ENCODE results near the gene NRCAM. TPM values are rescaled to one million over a fixed set of nuclear protein-coding genes. Genes with fewer than 3 reads are reported as not detected.
"Not testable (repeated sequence)": the region's sequence is repeated elsewhere in the genome, so short reads cannot be mapped to it uniquely, and the experiment has no call there.

NRCAM gene
- total RNA-seq, 1 donor from 2014 or later: 9.1 TPM

DNA sequence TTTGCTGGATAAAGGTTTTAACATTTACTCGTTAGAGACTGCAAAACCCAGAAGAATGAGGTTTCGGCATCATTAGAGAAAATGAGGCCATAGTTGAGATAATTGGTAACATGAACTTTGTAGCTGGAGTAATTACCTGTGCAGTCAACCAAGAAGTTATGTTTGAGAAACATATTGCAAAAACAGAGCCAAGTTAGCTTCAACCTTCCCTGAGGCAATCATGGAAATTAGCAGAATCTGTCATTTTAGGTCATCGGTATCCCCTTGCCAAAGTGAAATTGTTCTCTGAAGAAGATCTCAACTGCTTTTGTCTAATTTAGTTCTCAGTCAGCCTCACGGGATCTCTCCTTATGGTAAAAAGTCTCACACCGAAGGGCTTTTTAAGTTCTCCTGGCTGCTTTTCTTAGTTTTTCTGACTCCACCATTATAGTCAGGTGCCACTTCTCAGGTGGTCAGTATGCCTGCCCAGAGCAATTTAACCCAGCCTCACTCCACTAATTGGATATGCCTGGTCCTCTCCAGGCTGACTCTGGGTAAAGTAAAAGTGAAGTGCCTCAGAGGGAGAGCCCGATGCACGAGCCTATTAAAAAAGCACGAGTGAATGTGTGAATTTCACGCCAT, 52.5 kb downstream of the NRCAM start:
- no peak for DNase-seq (ENCODE audit: low spot score)

DNA sequence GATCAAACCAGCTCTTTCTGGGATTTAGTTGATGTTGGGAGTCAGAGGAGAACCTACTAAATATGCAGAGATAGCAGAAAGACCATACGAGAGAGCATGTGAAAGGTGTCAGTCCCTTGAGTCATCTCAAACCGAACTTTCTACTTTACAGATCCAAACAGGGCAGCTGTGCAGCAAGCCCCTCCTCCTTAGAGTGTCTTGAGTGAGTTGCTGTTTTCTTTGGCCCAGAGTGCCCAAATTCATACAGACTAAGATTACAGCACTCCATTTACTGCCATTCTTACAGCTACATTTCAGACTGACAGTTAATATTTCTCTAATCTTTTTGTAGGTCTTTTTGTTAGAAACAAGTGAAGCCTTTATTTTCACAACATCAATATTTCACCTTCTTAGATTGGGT, 53.4 kb downstream of the NRCAM start:
- DNase-seq (ENCODE audit: low spot score): no peak

DNA sequence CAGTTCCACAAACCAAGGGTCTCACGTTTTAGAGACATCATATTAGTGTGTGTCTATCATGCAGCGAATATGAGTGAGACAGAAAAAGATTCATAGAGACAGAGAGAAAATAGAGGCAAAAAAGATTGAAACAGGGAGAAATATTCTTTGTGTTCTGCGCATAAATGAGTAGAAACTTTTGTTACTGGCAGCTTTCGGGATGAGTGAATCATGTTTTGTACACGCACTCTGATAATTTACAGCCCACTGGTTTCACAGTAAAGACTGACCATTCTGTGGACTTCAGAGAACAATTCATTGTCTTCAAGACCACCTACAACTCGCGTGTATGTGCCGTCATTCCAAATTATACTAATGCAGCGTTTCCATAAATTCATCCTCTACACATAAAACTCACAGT, 60.2 kb downstream of the NRCAM start:
- no peak for DNase-seq (ENCODE audit: low spot score)

DNA sequence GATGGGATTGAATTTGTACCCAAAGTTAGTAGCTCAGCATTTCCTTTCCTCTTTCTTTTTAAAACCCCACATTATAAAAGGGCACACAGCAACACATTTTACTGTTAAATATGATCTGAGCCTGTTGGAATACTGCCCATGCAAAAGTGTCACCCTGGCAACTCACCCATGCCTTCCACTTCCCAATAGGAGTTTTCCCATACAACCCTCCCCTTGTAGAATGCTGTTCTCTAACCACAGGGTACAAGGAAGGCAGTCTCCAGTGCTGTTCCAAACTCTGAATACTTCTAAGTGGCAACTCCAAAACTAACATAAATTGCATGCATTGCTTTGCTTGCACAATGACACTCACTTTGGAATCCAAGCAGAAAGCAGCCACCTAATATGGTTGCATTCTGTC, 60.8 kb downstream of the NRCAM start:
- DNase-seq (ENCODE audit: low spot score): no peak

DNA sequence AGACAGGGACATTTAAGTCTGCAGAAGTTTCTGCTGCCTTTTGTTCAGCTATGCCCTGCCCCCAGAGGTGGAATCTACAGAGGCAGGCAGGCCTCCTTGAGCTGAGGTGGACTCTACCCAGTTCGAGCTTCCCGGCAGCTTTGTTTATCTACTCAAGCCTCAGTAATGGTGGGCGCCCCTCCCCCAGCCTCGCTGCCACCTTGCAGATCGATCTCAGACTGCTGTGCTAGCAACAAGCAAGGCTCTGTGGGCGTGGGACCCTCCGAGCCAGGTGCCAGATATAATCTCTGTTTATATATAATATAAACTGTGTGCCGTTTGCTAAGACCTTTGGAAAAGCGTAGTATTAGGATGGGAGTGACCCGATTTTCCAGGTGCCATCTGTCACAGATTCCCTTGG, 63.1 kb downstream of the NRCAM start:
- DNase-seq (ENCODE audit: low spot score): not testable (repeated sequence)

DNA sequence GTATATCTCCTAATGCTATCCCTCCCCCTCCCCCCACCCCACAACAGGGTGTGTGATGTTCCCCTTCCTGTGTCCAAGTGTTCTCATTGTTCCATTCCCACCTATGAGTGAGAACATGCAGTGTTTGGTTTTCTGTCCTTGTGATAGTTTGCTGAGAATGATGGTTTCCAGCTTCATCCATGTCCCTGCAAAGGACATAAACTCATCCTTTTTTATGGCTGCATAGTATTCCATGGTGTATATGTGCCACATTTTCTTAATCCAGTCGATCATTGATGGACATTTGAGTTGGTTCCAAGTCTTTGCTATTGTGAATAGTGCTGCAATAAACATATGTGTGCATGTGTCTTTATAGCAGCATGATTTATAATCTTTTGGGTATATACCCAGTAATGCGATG, 68.5 kb downstream of the NRCAM start:
- not testable (repeated sequence) for DNase-seq (ENCODE audit: low spot score)

DNA sequence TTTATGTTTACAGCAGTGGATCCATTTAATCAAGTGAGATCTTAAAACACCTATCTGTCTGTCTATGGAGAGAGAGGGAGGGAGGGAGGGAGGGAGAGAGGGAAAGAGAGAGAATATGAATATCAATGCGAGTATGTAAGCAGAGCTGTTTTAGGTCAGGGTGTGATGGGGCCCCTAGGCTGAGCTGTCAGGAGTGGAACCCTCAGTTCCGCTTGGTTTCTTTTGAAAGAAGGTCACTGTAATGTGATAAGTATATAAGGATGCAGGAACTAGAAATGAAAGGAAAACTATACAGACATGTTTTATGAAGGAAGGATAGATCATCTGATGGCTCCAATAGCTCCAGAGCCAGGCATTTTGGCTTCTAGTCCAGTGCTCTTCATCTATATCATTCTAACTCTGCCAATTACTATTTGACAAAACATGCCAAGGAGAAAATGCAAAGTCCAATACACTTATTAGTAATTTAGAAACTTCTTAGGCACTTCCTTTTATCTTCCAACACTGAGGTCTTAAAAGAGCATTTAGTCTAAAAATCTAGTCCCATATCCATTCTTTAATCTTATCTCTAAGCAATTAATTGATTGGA, 70.3 kb downstream of the NRCAM start:
- DNase-seq (ENCODE audit: low spot score): no peak

DNA sequence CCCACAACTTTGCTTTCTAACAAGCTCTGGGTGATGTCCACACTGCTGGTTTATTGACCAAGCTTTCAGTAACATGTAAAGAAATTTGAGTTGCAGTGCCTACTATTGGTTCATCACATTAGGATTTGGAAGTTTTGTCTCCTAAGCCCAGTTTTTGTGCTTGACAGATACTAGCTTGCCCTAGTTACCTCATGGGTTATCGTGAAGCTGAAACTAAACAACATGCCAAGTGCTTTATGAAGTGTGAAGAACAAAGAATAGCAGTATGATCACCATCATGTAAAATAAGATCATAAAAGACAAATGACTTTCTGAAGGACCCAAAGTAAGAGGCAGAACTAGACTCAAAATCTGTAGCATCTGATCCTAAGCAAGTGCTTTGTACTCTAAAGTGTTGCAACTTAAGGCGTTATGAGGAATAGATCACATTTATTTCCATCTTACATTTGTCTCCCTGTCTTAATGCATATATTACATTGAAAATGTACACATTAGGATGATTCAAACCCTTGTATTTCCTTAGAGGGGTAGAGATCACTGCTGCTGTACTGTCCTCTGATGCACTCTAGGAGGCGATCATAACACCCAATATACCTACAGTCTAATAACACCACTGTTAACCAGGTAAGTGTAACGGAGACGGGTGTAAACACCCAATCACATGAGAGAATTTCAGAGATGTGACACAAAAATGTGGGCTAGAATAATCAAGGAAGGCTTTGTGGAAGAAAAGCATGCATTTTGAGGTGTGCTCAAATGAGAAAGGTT, 71.3 kb downstream of the NRCAM start:
- no peak for DNase-seq (ENCODE audit: low spot score)

DNA sequence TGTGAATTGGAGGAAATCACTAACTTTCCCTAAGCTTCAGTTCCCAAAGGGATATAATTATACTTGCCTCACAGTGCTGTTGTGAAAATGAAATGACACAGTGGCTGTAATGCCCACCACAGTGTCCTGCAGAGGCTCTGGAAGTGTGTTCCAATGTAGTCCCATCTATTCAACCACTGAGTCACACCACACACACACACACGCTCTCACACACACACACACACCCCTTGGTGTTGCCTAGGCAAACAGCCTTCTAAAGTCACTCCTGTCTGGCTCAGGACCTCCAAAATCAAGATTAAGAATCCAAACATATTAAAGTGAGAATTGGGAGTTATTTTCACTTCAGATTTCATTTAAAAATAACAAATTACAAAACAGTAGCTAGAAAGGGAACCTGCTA, 73.3 kb downstream of the NRCAM start:
- no peak for DNase-seq (ENCODE audit: low spot score)

DNA sequence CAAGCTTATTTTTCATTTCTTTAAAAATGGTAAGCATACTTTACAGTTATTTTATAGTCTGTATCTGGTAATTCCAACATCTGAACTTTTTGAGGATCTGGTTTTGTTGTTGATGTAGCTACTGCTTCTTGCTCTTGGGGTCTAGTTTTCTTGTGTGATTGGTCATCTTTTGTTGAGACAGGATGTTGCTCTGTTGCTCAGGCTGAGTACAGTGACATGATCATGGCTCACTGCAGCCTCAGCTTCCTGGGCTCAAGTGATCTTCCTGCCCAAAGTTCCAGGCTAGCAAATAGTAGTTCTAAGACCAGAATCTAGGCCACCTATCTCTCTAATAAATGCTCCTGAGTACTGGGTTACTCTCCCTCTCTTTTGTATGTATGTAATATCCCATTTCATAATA, 75.7 kb downstream of the NRCAM start:
- no peak for DNase-seq (ENCODE audit: low spot score)

DNA sequence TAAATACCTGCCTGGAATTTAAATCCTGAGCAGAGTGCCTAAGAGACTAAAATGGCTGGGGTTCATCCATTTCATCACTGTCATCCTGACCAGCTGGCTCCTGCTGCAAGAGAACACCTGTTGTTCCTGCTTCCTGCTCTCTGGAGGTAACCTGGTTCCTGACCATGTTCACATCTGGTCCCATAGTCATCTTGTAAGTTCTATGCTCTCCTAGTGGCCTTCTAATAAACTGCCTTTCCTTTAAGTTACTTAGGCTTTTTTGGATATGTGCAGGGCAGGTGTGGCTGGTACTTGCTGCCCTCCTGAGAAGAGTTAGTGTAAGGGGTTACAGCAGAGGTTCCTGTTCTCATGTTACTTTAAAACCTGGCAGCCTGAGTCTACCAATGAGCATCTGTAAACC, 80.0 kb downstream of the NRCAM start:
- no peak for DNase-seq (ENCODE audit: low spot score)

DNA sequence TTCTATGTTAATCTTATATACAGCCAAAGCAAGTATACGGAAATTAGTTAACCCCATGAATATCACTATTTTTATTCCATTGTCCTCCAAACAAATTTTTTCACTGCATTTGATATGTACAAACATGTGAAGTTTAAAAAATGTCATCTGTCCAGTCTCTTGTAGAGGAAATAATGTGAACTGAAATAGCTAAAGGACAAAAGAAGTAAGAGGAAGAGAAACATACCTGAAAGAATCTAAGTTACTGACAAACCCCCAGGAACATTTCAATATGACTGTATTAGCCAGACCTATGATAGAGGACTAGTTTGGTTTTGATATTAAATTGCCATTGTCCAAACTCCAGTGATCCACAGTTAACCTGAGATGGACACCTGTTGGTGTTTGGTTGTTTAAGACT, 80.6 kb downstream of the NRCAM start:
- no peak for DNase-seq (ENCODE audit: low spot score)

DNA sequence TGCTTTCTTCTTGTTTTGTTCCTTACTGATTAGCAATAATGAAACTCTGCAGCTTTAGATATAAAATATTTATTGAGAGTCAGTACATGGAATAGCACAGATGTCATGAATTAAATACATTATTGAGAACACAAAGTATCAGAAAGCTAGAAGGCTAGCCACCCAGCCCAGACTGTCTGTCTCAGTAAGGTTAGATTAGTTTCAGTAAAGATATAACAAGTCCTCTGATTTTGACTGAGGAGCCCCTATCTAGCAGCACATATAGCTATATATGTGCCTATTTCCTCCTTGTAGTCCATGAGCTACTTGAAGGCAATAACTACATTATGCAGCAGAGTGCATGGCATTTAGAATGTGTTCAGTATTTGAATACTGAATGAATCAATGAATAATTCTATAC, 81.3 kb downstream of the NRCAM start:
- DNase-seq (ENCODE audit: low spot score): no peak

DNA sequence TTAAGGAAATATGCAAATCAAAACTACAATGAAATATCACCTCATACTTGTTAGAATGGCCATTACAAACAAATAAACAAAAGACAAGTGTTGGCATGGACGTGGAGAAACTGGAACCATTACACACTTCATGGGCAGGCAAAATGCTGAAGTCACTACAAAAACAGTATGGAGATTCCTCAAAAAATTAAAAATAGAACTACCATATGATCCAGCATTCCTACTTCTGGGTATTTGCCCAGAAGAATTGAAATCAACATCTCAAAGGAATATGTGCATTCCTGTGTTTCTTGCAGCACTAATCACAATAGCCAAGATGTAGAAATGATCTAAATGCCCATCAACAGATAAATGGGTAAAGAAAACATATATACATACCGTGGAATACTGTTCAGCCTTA, 83.6 kb downstream of the NRCAM start:
- no peak for DNase-seq (ENCODE audit: low spot score)

DNA sequence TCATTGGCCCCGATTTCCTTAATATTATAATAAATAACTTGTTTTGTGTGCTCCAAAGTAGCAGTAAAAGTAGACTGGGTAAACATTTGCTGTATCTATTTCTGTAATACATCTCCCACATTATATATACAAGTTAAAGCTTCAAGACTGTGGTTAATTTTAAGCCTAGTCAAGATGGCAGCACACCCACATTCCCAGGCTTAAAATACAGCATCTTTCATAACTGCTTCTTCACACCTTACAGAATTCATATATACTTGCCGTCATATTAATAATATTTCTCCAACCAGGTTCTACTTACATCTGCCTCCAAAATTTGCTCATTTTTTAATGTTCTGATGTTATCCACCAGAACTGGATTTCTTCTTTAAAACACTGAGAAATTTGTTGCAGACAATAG, 85.6 kb downstream of the NRCAM start:
- no peak for DNase-seq (ENCODE audit: low spot score)

DNA sequence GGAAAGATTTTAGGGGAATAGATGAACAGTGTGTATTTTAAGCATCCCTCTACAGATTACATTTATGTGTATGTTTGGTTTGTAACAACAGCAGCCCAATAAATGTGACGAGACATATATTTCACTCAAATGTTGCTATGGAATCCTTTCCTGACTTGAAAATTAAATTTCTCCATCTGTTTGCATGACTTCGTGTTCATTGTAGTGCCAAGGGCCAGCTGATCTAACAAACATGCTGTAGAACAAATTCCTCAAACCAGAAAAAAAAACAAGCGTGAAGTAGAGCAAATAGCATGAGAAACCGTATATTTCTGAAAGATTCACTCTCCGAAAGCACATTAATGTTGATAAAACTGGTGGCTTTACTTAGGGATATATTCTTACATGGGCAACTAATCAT, 87.8 kb downstream of the NRCAM start:
- DNase-seq (ENCODE audit: low spot score): no peak

DNA sequence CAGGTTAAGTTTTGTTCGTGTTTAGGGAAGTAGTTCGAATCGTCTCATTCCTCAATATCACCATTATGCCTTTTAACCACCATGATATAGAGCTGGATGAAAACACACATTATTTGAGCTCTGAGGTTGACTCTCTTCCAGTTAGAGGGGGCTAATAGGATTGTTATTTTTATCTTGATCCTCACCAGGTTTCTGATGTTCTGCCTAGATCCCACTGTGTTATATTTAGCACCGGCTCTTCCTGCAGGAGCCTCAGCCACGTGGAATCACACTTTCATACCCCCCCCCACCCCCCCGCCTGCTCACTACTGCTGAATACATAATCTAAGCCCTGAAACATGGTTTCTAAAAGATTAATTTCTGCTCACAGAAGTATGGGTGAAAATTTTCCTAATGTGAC, 88.3 kb downstream of the NRCAM start:
- DNase-seq (ENCODE audit: low spot score): no peak

DNA sequence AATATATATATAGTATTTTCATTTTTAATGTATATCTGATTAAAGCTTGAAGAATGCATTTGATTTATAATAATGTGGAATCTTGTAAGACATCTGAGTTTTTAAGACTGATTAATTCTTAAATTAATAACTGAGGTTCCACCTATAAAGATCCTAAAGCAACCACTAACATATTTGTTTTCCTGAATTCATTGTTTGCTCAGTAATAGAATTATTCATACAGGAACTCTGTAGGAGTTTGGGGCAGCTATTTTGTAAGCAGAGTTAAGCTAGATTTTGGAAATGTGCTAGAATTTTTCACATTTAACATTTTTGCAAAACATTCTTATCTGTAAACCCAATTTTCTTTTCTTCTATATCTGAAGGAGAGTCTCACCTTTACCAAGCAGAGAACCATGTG, 88.9 kb downstream of the NRCAM start:
- no peak for DNase-seq (ENCODE audit: low spot score)

DNA sequence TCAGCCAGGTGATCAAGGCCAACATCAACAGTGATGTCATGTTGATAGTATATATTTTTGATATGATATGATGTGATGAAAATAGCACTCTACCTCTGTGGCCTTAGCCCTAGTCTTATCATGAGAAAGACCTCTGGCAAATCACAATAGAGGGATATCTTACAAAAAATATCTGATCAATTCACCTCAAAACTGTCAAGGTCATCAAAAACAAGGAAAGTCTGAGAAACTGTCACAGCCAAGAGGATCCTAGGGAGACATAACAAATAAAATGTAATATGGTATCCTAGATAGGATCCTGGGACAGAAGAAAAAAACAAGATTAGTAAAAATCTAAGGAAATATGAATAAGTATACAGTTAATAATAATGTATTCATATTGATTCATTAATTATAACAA, 92.6 kb downstream of the NRCAM start:
- no peak for DNase-seq (ENCODE audit: low spot score)

DNA sequence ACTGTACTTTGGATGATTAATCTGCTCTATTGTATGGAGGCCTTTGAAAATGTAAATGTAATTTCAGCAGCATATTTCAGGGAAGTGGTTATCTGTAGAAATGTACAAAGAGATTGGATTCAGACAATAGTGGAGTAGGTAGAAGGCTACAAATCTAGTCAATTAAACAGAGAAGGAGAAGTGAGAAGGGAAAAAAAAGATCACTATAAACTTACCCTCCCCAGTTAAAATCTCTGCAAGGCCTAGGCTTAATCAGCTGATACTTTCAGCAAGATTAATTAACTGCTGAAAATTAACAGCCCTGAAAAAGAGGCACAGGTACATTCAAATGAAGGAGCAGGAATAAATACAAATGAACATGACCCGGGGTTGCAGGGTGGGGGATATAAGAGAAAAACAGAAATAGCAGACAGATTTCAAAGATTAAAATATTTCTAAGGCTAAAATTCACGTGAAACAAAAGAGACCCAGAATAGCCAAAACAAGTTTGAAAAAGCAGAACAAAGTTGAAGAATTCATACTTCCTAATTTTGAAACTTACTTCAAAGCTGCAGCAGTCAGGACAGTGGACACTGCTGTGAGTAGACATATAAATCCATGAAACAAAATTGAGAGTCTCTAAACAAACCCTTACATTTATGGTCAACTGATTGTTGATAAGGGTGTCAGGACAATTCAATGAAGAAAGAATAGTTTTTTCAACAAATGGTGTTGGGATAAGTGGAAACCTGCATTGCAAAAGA, 96.0 kb downstream of the NRCAM start:
- DNase-seq (ENCODE audit: low spot score): no peak

DNA sequence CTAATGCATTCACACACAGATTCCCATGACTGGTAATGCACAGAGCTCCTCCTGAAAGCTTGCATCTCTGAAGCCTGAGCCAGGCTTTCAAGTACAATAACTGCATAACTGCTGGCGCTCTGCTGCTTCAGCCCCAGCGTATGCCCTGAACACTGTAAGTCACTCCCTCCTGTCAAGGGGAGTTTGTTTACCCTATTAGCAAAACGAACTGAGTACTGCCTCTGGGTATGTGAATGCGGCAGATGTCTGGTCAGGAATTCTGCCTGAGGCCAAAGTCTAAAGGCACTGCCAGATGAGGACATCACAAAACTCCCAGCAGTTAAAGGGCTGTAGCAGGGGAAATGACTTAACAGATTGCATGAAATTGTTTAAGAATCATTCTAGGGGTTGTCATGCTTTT, 97.7 kb downstream of the NRCAM start:
- DNase-seq (ENCODE audit: low spot score): no peak

DNA sequence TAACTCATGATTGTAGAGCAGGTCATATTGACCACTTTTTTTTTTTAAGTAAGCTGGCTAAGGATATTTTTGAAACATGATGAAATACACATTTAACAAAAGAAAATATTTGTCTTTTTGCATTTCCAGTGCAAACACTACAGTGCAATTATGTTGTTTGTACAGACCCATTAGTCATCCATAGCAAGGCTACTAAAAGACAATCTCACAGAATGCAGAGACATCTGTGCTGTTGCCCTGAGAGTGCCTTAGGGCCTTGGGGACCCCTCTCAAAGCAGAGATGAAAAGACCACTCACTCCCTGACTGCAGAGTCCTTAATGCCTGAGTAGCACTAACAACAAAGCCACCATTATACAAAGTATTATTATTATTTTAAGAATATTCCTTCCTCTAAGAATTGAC, 104.5 kb downstream of the NRCAM start:
- no peak for DNase-seq (ENCODE audit: low spot score)

All from mesenteric fat pad (tissue), 1 donor.